Activated T-helper 1 cell treated with Interleukin-2 at 50 U/mL for 16 hours (primary cell): Measurements from ENCODE around the gene SCYGR2.
"Not testable (repeated sequence)": the region's sequence is repeated elsewhere in the genome, so short reads cannot be mapped to it uniquely, and the experiment has no call there.

ENCODE experiments used
- DNase-seq: peaks from one replicate; pipeline ENCODE4 v3.0.0-alpha.2; 2020; ENCODE audit warnings: low read depth

The SCYGR2 gene, protein sequence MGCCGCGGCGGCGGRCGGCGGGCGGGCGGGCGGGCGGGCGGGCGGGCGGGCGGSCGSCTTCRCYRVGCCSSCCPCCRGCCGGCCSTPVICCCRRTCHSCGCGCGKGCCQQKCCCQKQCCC

DNA sequence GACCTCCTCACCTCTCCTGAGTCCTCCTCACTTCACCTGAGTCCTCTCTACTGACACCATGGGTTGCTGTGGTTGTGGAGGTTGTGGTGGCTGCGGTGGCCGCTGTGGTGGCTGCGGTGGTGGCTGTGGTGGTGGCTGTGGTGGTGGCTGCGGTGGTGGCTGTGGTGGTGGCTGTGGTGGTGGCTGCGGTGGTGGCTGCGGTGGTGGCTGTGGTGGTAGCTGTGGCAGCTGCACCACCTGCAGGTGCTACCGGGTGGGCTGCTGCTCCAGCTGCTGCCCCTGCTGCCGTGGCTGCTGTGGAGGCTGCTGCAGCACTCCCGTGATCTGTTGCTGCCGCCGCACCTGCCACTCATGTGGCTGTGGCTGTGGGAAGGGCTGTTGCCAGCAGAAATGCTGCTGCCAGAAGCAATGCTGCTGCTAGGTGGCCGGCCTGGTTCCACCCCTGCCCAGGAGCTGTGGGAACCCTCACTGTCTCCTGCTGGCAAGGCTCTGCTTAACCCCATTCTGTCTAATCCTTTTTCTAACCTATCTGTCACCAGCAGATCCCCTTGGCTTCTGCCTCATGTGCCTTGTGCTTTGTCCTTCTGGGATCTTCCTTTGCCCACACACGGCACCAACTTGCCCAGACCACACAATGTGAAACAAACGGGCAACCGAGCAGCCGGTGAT lies at the start of gene SCYGR2:
Gene SCYGR2 (plus strand): TSS at position 59 of the 669 bp plus-strand sequence. CDS start 0 bp downstream, at position 59.
- DNase-seq: not testable (repeated sequence)

DNA sequence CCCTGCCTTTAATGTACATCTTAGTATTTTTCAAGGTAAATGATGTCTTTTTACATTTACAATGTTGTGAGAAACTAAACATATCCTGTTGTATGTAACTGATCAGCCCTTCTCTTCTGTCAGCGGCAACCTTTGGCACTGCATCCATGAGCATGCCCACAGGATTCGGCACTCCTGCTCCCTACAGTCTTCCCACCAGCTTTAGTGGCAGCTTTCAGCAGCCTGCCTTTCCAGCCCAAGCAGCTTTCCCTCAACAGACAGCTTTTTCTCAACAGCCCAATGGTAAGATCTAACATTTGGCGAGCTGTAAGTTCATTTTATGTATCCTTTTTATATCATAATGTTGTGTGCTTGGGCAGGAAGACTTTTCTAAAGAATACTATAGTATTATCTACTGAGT lies 46.9 kb upstream of the SCYGR2 start:
- DNase-seq: no peak

DNA sequence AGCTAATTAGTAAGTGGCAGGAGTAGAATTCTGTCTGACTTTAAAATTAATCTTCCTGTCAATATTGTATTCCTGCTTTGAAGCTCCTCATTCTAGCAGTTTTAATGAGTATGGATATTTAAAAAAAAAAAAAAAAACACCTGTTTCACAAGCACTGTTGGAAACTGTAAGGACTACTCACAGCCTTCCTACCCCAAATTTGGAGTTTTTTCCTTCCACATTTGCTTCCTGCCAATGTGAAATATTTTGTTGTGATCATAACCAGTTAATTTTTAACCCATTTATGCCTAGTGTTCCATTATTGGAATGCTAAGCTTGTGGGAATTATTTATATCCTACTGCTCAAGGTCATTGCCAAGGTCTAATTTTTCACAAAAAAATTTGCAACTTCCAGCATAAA lies 36.1 kb upstream of the SCYGR2 start:
- no peak for DNase-seq

DNA sequence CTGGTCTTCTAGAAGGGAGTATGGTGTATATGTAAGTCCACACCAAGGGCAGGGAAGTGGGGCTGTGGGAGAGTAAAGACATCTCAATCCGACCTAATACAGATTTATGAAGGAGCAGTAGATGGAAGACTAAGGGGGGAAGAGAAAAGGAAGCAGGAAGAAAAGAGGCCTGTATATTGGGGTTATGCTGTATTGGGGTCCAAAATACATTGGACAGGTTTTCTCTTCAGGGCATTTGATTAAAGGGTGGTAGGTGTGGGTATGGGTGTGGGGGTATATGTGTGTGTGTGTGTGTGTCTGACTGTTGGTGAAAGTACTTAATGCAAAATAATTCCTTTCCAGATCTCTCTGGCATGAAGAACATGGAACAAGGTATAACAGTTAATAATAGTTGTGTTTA lies 33.6 kb upstream of the SCYGR2 start:
- DNase-seq: no peak

DNA sequence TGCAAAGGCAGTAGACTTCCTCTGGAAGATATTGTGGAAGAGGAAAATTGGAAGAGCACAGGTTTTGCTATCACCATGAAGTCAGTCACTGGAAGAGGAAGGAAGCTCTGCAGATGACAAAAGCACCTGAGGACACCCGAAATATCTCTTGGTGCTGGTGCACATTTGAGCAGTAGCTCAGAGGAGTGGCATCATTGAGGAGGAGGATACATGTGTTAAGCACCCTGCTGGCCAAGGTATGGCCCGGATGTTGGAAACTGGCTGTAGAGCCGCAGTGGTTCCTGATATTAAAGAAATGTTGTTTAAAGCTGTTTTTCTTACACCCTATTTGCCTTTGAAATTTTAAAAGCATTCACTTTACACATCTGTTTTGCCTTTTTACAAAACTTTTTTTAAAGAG lies 32.7 kb upstream of the SCYGR2 start:
- no peak for DNase-seq

DNA sequence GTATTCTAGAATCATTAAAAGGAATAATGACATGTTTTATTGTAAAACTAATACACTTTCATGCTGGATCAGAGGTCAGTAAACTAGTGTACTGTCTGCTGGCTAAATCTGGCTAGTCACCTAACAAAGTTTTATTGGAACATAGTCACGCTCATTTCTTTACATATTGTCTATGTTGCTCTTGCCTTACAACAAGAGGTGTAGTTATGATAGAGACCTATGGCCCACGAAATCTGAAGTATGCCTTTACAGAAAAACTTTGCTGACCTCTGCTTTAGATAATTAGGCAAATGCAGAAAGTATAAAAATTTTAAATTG lies 29.9 kb upstream of the SCYGR2 start:
- no peak for DNase-seq

DNA sequence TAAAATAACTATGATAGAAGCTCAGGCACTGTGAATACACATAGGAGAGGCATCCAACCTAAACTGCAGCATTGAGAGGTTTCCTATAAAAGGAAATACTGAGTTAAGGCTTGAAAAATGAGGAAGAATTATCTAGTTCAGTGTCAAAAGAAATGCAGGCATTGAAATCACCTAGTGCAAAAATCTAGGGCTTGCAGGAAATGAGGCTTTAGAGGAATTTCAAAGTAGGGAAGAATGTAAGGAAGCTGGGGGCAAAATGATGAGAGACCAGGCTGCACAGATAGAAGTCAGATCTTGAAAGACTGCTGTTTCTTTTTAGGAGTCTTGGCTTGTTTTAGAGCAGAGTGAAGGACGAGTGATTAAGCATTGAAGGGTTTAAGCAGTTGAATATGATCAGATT lies 28.1 kb upstream of the SCYGR2 start:
- no peak for DNase-seq

DNA sequence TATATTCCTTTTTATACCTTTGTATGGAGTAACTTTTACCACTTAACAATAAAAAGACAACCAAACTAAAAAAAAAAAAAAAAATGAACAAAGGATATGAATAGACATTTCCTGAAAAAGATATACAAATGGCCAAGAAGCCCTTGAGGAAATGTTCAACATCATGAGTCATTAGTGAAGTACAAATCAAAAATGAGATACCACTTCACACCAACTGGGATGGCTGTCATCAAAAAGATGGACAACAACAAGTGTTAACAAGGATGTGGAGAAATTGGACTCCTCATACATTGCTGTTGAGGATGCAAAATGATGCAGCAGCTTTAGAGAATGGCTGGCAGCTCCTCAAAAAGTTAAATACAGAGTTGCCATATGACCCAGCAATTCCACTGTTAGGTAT lies 22.6 kb upstream of the SCYGR2 start:
- no peak for DNase-seq

DNA sequence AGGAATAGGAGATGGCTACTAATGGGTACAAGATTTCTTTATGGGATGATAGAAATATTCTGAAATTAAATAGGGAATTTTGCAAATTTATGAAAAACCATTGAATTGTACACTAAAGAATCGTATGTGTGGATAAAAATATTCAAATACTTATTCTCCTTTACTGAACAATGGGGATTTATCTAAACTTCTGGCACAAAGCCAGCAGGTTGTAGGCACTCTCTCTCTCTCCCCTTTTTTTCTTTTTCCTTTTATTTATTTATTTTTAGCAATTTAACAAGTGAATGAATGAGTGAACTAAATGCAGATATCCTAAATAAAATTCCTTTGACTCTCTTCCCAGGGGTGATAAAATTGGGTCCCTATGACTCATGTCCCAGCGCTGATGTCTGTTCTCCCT lies 21.9 kb upstream of the SCYGR2 start:
- DNase-seq: no peak

DNA sequence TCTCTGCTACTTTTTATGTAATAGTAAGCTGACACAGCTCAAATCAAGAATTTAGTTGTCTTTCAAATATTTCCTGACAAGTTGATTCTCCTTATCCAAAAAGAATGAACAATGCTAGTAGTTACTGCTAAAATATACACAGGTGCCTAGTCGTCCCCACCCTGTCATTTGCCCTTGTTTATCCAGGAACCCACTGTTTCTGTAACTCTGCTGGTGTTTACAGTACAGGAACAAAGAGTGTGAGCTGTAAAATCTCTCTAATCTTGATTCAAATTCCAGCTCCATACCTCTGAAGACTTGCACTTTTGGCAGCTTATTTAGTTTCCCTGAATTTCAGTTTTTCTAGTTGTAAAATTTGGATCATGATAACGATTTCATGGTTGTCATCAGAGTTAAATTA lies 21.1 kb upstream of the SCYGR2 start:
- DNase-seq: no peak

DNA sequence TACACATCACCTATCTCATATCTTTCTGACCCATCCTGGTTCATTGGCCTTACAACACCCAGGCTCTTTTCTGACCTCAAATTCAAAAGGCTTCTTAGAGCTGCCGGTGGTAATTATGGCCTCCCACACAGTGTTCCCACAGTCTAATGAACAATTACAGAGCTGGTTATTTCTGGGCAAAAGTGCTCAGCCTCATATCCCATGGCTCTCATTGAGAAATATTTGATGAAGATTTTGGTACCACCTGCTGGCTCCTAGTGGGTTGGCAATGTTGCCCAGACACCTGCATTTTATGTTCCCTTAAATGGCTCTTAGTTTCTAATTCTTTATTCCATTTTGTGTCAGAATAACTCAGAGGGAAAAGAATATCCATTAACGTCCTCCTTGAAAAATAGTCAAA lies 20.1 kb upstream of the SCYGR2 start:
- no peak for DNase-seq

DNA sequence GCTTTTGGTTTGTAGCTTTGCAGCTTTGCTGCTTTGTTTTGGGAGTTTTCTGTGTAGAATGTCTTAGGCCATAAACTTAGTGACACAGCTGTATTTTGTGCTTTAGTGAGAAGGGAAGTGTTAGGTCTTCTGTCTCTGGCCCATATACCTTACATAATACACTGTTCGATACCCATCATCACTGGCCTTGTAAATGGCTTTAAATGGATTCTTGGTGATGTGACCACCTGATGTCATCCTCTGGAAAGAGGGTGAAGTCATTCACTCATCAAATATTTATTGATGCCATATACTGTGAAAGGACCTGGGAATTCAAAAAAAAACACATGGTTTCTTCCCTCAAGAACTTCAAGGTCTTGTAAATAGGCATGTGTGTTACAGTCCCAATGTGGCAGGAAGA lies 18.9 kb upstream of the SCYGR2 start:
- no peak for DNase-seq

DNA sequence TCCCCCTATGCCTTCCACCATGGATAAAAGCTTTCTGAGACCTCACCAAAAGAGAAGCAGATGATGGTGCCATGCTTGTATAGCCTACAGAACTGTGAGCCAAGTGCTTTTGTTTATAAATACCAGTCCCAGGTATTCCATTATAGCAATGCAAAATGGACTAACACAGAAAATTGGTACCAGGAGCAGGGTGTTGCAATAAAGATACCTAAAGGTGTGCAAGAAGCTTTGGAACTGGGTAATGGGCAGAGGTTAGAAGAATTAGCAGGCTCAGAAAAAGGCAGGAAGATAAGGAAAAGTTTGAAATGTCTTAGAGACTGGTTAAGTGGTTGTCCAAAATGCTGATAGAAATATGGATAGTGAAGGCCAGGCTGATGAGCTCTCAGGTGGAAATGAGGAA lies 16.3 kb upstream of the SCYGR2 start:
- DNase-seq: no peak

DNA sequence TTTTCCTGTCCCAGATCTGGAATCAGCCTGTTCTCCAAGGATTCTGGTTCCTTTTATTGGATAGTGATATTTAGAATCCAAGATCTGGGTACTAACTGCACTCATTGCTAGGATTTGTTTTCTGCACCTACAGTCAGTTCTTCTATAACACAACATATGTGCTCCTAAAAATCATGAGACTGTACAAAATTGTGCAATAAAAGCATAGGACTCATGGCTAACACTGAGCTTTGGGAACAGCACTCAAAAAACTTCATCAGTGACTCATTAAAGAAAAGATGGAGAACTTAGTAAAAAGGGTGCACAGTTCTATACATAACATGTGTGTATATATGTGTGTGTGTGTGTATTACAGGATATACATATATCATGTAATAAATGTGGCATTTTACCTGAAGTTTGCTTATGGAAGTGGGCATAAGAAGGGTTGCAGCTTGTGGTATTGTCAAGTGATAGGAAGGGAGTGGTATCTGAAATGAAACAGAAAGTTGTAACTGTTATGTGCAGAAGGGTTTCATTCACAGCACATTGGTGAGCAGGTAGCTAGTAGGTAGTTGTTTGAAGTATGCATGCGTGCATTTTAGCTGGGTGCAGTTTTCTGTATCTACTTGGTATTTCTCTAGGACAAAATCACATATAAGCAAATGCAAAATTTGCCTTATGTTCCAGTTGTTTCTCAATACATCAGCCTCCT lies 5.9 kb upstream of the SCYGR2 start:
- DNase-seq: no peak

DNA sequence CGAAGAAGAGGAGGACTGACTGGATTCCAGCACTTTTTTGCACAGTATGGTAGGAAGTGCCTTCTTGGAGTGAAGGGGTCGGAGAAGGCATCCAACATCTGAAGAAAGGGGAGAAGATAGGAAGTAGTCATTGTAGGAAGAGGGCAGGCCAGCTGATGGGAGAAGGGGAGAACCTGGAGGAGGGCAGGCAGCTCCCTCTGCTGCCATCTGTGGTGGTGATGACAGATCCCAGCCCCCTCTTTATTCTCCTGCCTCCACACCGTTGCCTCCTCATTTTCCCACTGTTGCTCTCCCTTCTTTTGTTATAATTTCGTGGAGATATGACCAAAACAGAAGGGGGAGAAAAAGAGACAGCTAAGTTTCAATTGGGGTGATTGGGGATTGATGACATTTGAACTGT lies 2.9 kb upstream of the SCYGR2 start:
- DNase-seq: no peak

DNA sequence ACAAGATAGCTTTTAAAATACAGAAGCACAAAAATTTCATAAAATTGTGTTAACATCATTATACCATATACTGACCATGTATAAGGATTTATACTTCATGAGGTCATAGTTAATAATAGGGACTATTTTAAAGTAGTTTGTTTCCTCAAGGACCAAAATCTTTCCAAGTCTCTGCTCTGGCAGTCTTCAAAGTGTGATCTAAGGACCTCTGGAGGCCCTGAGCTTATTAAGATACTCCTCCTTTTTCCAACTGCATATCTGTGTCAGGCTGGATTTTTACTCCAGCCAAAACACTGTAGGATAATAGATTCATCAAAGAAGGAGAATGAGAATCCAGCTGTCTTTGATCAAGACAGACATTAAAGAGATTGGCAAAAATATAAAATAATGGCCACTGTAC lies 1.7 kb upstream of the SCYGR2 start:
- no peak for DNase-seq

DNA sequence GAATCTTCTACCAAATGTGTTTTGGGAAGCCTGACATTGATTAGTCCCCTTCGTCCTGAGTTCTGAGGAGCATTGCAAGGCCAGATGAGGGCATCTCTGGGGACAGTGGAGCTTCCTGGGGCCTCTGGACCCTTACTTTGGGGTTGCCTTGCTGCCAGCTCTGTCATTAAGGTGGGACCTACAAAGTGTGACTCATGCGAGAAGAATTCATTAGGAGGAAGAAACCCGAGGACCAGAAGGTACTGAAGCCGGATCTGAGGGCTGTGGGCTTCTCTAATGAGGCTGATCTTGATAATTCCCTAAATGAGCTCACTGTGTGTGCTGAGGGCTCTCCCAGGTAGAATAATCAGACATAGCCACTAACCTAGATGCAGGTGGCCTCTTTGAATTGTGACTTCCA lies 695 bp upstream of the SCYGR2 start:
- DNase-seq: no peak

DNA sequence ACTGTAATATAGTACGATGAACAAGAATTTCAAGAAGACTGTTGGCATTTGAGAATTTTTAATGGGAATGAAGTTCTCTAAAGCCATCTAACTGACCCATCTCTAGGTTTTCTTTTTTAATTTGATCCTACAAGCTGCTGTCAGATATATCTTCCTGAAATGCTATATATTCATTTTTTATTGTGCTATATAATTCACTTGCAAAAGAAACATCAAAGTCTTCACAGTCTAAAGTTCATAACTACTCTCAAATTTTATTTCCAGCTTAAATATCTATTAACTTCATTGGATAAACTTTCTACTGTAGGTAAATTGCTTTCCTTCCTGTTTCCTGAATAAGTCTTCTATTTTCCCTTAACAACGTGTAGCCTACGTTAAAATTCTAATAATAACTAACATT lies 3.7 kb downstream of the SCYGR2 start:
- DNase-seq: no peak

DNA sequence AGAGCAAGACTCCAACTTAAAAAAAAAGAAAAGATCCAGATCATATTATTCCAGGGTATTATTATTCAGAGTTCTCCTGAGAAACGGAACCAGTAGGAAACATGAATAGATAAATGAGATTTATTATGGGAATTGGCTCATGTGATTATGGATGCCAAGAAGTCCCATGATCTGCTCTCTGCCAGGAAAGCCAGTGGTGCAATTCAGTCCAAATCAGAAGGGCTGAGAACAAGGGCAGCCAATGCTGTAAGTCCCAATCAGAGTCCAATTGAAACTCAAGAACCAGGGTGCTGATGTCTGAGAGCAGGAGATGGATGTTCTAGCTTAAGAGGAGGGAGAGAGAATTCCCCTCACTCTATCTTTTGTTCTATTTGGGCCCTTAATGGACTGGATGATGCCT lies 7.8 kb downstream of the SCYGR2 start:
- DNase-seq: no peak

DNA sequence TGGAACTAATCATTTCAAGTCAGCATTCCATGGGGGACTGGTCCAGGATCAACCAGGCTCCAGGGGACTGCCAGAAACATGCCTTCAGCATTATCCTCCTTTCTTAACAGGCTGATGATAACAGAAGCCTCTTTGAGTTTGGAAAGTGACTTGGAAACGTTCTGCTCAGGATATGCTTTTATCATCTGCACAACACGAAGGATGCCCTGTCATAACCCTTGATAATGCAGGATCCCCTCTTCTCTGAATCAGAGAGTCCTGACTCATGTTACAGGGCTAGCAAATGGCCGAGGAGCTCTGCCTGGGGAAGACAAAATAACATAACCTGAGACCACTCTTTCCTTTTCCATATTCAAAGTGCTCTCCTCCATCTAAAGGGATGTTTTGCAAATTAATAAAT lies 9.2 kb downstream of the SCYGR2 start:
- no peak for DNase-seq

DNA sequence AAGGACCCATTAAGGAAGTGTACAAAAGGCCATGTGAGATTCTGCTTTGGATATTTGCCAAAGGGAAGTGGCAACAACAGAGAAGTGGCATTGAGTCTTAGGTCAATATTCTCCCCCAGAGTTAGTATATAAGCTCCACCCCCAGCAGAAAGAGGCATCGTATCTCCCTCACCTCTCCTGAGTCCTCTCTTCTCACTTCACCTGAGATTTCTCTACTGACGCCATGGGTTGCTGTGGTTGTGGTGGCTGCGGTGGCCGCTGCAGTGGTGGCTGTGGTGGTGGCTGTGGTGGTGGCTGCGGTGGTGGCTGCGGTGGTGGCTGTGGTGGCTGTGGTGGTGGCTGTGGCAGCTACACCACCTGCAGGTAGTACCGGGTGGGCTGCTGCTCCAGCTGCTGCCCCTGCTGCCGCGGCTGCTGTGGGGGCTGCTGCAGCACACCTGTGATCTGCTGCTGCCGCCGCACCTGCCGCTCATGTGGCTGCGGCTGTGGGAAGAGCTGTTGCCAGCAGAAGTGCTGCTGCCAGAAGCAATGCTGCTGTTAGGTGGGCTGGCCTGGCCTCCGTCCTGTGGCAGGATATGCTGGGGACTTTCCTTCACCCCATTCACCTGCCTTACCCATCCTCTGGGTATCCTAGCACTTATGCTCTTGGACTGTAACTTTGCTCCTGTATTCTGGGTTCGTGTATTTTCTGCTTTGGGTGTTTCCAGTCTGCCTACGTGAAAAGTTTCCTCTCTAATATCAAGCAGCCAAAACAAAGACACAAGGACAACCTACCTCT lies 10.1 kb downstream of the SCYGR2 start:
- DNase-seq: no peak

DNA sequence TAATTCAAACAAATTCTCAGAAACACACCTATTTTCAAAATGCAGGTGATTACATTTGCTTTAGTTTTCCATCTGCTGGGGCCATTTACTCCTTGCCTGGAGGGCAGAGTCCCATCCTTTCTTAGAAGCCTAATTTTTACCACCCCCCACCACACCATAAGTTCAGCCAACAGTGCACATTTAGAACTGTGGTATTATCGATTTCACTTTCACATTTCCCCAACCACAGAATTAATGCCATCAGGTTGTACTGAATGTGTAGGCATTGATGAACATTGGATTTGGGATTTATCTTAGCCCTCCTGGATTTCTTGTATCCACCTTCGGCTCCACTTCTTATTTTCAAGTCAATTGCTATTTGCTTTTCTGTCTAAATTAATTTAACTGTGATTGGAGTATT lies 11.4 kb downstream of the SCYGR2 start:
- no peak for DNase-seq

DNA sequence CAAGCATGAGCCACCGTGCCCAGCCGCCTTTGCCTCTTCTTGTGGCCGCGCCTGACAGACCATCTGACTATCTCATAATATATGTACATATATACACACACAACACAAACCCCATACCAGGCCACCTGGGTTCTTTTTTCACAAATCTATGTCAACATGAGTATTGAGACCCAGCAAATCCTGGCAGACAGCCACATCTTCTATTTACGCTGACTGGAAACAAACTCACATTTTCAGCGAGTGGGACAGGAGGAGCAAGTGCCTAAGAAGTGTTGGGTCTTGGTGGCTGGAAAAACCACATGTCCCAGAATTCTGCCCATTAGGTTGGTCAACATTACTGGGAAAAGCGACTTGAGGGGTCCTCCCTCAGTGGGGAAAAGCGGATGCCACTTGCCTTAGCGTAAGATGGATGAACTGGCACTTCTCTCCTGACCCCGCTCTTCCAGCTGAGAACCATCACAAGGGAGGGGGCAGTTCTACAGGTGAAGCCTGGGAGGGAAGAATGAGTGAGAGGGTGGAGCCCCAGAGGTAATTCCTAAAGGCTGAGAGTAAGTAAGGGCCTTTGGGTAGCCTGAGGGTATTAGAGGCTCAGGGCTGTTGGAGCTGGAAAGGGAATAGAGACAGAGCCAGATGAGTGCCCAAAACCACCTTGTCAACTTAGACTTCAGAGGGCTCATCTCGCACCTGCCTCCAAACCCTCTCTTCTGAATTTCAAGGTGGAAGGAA lies 14.0 kb downstream of the SCYGR2 start:
- DNase-seq: no peak
